ENCODE measurements around the gene ESYT2.

DNA sequence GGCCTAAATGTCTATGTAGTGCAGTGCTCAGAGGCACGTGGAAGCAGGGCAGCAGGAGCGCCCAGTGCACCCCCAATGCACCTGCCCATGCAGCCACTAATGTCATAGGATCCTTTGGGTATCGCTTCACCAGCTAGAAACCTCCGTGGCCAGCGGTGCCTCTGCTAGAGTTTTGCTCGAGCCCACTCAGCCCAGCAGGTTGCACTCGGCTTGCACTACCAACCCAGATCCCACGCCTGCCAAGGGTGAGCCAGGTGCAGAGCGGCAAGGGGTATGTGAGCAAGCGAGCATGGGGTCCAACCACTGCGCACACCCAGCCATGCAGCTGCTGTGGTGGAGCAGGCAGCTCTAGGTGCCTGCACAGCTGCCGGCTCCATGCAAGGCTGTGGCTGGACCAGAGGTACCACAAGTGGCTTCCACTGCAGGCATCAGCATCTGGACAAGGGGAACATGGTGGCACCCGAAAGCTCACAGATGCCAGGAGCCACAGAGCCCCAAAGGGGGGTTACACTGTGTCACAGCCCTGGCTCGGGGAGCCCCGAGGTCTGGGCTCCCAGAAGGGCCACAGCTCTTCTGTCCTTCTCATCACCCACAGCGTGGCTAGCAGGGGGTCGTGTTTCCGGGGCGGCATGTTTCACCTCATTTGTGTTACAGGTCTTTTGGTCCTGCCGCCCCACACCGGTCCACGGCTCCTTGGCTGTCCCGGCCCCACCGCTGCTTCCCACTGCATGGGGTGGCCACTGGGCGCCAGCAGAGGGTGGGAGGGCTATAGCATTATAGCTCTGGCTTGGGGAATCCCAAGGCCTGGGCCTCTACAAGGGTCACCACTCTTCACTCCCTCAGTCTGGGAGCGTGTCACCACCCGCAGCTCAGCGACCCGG lies 122.4 kb downstream of the ESYT2 start:
- no peak for TF ChIP-seq EZH2phosphoT487 (IDR thresholded peaks at IDR 0.05; ENCODE audit: low read length)
- TF ChIP-seq, protein P1, sequence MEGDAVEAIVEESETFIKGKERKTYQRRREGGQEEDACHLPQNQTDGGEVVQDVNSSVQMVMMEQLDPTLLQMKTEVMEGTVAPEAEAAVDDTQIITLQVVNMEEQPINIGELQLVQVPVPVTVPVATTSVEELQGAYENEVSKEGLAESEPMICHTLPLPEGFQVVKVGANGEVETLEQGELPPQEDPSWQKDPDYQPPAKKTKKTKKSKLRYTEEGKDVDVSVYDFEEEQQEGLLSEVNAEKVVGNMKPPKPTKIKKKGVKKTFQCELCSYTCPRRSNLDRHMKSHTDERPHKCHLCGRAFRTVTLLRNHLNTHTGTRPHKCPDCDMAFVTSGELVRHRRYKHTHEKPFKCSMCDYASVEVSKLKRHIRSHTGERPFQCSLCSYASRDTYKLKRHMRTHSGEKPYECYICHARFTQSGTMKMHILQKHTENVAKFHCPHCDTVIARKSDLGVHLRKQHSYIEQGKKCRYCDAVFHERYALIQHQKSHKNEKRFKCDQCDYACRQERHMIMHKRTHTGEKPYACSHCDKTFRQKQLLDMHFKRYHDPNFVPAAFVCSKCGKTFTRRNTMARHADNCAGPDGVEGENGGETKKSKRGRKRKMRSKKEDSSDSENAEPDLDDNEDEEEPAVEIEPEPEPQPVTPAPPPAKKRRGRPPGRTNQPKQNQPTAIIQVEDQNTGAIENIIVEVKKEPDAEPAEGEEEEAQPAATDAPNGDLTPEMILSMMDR (IDR thresholded peaks at IDR 0.05; ENCODE audit: low read length), result no peak
